ENCODE data around the gene WHAMM.
A peak's percentile ranks its signal among the peaks of the same experiment; 100 is the strongest.

Gene WHAMM

GRCh38 chr15:82809308-82810060 lies at the start of gene WHAMM (continued):
- TF ChIP-seq ZNF654 (tag by site-specific recombination; IDR thresholded peaks at IDR 0.05; ENCODE audit: low read depth) (no peak), TSHZ1 (tag by site-specific recombination; IDR thresholded peaks at IDR 0.05; ENCODE audit: borderline replicate concordance) (no peak), ZNF514 (tag by site-specific recombination; IDR thresholded peaks at IDR 0.05) (no peak), RBAK (tag by site-specific recombination; IDR thresholded peaks at IDR 0.05) (no peak), ZBTB21 (tag by site-specific recombination; IDR thresholded peaks at IDR 0.05) (no peak), ZBTB20 (tag by site-specific recombination; IDR thresholded peaks at IDR 0.05) (peak; percentile 95), ZXDB (tag by site-specific recombination; IDR thresholded peaks at IDR 0.05) (peak; percentile 38; the same call in 1 of the 2 replicates), YY1 (tag by site-specific recombination; IDR thresholded peaks at IDR 0.05) (0 out of 2 replicates have a peak, but pooled peaks have one; percentile 67), HOXD13 (CRISPR knock-in tag; IDR thresholded peaks at IDR 0.05; ENCODE audit: borderline replicate concordance) (no peak), GLIS1 (tag by site-specific recombination; IDR thresholded peaks at IDR 0.05) (peak; percentile 25; the same call in 1 of the 2 replicates), ZNF513 (tag by site-specific recombination; IDR thresholded peaks at IDR 0.05) (no peak), ZNF600 (tag by site-specific recombination; IDR thresholded peaks at IDR 0.05) (peak; percentile 88), ZNF660 (tag by site-specific recombination; IDR thresholded peaks at IDR 0.05) (peak; percentile 80; the same call in 1 of the 2 replicates), PBX3 (CRISPR knock-in tag; IDR thresholded peaks at IDR 0.05) (no peak; the same call in 1 of the 2 replicates), ZBTB10 (tag by site-specific recombination; IDR thresholded peaks at IDR 0.05) (no peak), GLIS2 (tag by site-specific recombination; IDR thresholded peaks at IDR 0.05) (no peak), ZNF670 (tag by site-specific recombination; IDR thresholded peaks at IDR 0.05; ENCODE audit: low read depth) (no peak), ZNF843 (tag by site-specific recombination; IDR thresholded peaks at IDR 0.05) (0 out of 2 replicates have a peak, but pooled peaks have one; percentile 27), ZBTB17 (tag by site-specific recombination; IDR thresholded peaks at IDR 0.05) (peak; percentile 58; the same call in 1 of the 2 replicates), TRIM28 (IDR thresholded peaks at IDR 0.05; ENCODE audit: borderline replicate concordance, low read length) (no peak; the same call in 1 of the 2 replicates), SALL2 (tag by site-specific recombination; IDR thresholded peaks at IDR 0.05; ENCODE audit: borderline replicate concordance) (no peak), ZNF549 (tag by site-specific recombination; IDR thresholded peaks at IDR 0.05) (no peak), ZNF398 (tag by site-specific recombination; IDR thresholded peaks at IDR 0.05) (no peak), ZNF501 (tag by site-specific recombination; IDR thresholded peaks at IDR 0.05) (peak; percentile 52; the same call in 1 of the 2 replicates), CTCF (tag by site-specific recombination; IDR thresholded peaks at IDR 0.05) (0 out of 2 replicates have a peak, but pooled peaks have one; percentile 7), SP3 (tag by site-specific recombination; IDR thresholded peaks at IDR 0.05) (peak; percentile 65), ZNF571 (tag by site-specific recombination; IDR thresholded peaks at IDR 0.05) (no peak)

Measured in HEK293 (cell line).